ENCODE results near the gene PTDSS2. TPM values are rescaled to one million over a fixed set of nuclear protein-coding genes. Genes with fewer than 3 reads are reported as not detected.

PTDSS2 gene
- total and polyA plus RNA-seq, 10 of the 15 experiments (the other 5 are each of a cell fraction or from before 2014, with no cell fraction given) = 0.39 to 21.1 (median 10.8) TPM

- BruUV-seq (replicated peaks) = no TSS peak
- ChIA-PET RAD21 (ENCODE audit: unreplicated experiment) (no interaction called here), POLR2A (interaction anchor here (0.6 kb wide), 1 partner anchor 33 kb away, joined by 5 read pairs; no protein-coding TSS in a partner anchor), CTCF (no interaction called here), SMC1A (ENCODE audit: uncharacterized antibody, unreplicated experiment) (no interaction called here)
- no peak overlapping the region for H2AFZ ChIP-seq (ENCODE audit: control insufficient read depth, low read depth, low read length)
- ATAC-seq (no peak), DNase-seq (ENCODE audit: low read depth, low spot score) (no peak), FAIRE-seq (no peak)
- no peak overlapping the region for H3K9ac ChIP-seq (ENCODE audit: control insufficient read depth, insufficient read depth, low read length)
- in situ Hi-C loops (cut with MboI) (no loop called here), intact Hi-C loops (cut with micrococcal nuclease; ENCODE audit: unreplicated experiment) (no loop called here)
- H3K4me2 ChIP-seq (ENCODE audit: control insufficient read depth, insufficient read depth) = no peak overlapping the region
- H3K4me1 ChIP-seq (ENCODE audit: control insufficient read depth, insufficient read depth, low read length) = no peaks in the 10 kb centered on the region
- H3K79me2 ChIP-seq (ENCODE audit: control insufficient read depth, insufficient read depth, low read length) = no peaks in the 10 kb centered on the region
- no peaks in the 10 kb centered on the region for H4K20me1 ChIP-seq (ENCODE audit: control insufficient read depth, insufficient read depth)
- no peaks in the 10 kb centered on the region for H3K27me3 ChIP-seq (replicated peaks in 1 of 2; ENCODE audit: control insufficient read depth in 2 of 2, insufficient read depth in 2 of 2, low read length in 1 of 2)
- H3K4me3 ChIP-seq = no peak overlapping the region
- WGBS (ENCODE audit: insufficient coverage, insufficient replicate concordance, low lambda C conversion rate, missing lambda C conversion rate) = 79% methylated on average over 11 of the region's 19 CpGs
- H3K9me3 ChIP-seq (replicated peaks; ENCODE audit: control insufficient read depth, insufficient read depth, low read length) = no peaks in the 10 kb centered on the region
- no peaks in the 10 kb centered on the region; a peak in 1 of 4 replicates for H3K36me3 ChIP-seq (ENCODE audit: control insufficient read depth in 2 of 2, insufficient read depth in 2 of 2, low read length in 1 of 2)
- no peak overlapping the region for H3K27ac ChIP-seq (ENCODE audit: control insufficient read depth, insufficient read depth)
- TF ChIP-seq TAF1 (IDR thresholded peaks at IDR 0.05; ENCODE audit: borderline replicate concordance, low read depth, low read length) (no peak), IKZF1 (conservative IDR thresholded peaks at IDR 0.05) (no peak), MLLT1 (IDR thresholded peaks at IDR 0.05) (no peak), FOXM1 (IDR thresholded peaks at IDR 0.05; ENCODE audit: low read depth, low read length) (no peak), SIN3A (IDR thresholded peaks at IDR 0.05; ENCODE audit: low read depth, low read length) (no peak), CBX5 (IDR thresholded peaks at IDR 0.05; ENCODE audit: low read depth) (no peak), REST (IDR thresholded peaks at IDR 0.05; ENCODE audit: low read depth, low read length) (no peak), RCOR1 (conservative IDR thresholded peaks at IDR 0.05; ENCODE audit: low read depth, low read length) (no peak), RUNX3 (IDR thresholded peaks at IDR 0.05; ENCODE audit: low read length) (no peak), BACH1 (IDR thresholded peaks at IDR 0.05; ENCODE audit: borderline replicate concordance) (no peak)
- TF ChIP-seq, protein P1, sequence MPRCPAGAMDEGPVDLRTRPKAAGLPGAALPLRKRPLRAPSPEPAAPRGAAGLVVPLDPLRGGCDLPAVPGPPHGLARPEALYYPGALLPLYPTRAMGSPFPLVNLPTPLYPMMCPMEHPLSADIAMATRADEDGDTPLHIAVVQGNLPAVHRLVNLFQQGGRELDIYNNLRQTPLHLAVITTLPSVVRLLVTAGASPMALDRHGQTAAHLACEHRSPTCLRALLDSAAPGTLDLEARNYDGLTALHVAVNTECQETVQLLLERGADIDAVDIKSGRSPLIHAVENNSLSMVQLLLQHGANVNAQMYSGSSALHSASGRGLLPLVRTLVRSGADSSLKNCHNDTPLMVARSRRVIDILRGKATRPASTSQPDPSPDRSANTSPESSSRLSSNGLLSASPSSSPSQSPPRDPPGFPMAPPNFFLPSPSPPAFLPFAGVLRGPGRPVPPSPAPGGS (IDR thresholded peaks at IDR 0.05; ENCODE audit: borderline replicate concordance, insufficient read depth, low read depth, low read length, poor library complexity, severe bottlenecking) = no peak
- TF ChIP-seq, protein P2, sequence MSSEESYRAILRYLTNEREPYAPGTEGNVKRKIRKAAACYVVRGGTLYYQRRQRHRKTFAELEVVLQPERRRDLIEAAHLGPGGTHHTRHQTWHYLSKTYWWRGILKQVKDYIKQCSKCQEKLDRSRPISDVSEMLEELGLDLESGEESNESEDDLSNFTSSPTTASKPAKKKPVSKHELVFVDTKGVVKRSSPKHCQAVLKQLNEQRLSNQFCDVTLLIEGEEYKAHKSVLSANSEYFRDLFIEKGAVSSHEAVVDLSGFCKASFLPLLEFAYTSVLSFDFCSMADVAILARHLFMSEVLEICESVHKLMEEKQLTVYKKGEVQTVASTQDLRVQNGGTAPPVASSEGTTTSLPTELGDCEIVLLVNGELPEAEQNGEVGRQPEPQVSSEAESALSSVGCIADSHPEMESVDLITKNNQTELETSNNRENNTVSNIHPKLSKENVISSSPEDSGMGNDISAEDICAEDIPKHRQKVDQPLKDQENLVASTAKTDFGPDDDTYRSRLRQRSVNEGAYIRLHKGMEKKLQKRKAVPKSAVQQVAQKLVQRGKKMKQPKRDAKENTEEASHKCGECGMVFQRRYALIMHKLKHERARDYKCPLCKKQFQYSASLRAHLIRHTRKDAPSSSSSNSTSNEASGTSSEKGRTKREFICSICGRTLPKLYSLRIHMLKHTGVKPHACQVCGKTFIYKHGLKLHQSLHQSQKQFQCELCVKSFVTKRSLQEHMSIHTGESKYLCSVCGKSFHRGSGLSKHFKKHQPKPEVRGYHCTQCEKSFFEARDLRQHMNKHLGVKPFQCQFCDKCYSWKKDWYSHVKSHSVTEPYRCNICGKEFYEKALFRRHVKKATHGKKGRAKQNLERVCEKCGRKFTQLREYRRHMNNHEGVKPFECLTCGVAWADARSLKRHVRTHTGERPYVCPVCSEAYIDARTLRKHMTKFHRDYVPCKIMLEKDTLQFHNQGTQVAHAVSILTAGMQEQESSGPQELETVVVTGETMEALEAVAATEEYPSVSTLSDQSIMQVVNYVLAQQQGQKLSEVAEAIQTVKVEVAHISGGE (CRISPR knock-in tag; IDR thresholded peaks at IDR 0.05) = no peak
- TF ChIP-seq, protein P3, sequence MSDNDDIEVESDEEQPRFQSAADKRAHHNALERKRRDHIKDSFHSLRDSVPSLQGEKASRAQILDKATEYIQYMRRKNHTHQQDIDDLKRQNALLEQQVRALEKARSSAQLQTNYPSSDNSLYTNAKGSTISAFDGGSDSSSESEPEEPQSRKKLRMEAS (IDR thresholded peaks at IDR 0.05; ENCODE audit: low read depth, low read length) = no peak
These were observed 23.3 kb downstream of the PTDSS2 start for GRCh38 chr11:473415-473814.

Measured in GM12878 (cell line).